Measurements from ENCODE around the gene UGT1A5.
"Not testable (repeated sequence)": the region's sequence is repeated elsewhere in the genome, so short reads cannot be mapped to it uniquely, and the experiment has no call there.

The UGT1A5 gene

DNA sequence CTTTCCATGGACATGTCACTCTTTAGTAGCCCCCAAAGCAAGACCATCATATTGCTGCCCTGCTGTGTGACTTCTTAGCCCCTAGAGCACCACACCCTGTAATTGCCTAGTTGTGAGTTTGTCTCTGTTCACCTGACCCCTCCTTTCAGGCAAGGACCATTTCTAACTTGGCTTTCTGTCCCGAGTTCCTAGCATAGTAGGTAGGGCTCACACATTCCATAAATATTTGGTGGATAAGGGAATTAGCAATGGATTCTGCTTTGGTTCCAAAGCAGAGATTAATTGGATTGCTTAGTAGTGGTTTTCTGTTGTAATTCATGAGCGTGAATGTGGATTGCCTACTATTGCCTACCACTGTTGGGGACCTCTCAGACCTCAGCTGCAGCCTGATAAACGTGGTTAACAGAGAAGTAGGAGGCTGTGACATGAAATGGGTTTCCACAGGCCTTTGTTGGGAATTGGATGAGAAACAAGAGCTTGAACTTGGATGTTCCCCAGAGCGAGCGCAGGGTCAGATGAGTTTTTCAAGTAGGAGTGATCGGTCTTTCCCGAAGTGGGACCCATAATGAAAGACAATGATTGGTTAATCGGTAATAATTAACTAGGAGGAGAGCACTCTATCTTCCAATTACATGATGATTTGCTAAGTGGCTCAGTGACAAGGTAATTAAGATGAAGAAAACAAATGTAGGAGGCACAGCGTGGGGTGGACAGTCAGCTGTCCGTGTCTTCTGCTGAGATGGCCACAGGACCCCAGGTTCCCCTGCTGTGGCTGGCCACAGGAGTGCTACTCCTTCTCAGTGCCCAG, 34.0 kb downstream of the UGT1A5 start:
- DNase-seq (ENCODE audit: low read depth) = no peak

DNA sequence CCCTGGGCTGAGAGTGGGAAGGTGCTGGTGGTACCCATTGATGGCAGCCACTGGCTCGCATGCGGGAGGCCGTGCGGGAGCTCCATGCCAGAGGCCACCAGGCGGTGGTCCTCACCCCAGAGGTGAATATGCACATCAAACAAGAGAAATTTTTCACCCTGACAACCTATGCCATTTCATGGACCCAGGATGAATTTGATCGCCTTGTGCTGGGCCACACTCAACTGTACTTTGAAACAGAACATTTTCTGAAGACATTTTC, 34.5 kb downstream of the UGT1A5 start:
- DNase-seq (ENCODE audit: low read depth) = no peak

DNA sequence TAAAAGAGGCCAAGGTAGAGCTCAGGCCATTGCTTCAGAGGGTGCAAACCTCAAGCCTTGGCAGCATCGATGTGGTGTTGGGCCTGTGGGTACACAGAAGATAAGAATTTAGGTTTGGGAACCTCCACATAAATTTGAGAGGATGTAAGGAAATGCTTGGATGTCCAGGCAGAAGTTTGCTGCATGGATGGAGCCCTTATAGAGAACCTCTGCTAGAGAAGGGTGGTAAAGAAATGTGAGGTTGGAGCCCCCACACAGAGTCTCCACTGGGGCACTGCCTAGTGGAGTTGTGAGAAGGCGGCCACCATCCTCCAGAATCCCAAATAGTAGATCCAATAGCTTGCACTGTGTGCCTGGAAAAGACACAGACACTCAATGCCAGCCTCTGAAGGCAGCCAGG, 38.0 kb downstream of the UGT1A5 start:
- DNase-seq (ENCODE audit: low read depth) = not testable (repeated sequence)

- DNase-seq (ENCODE audit: low read depth) = not testable (repeated sequence)
Observed at GRCh38 chr2:233751212-233752009, 38.7 kb downstream of the UGT1A5 start.

DNA sequence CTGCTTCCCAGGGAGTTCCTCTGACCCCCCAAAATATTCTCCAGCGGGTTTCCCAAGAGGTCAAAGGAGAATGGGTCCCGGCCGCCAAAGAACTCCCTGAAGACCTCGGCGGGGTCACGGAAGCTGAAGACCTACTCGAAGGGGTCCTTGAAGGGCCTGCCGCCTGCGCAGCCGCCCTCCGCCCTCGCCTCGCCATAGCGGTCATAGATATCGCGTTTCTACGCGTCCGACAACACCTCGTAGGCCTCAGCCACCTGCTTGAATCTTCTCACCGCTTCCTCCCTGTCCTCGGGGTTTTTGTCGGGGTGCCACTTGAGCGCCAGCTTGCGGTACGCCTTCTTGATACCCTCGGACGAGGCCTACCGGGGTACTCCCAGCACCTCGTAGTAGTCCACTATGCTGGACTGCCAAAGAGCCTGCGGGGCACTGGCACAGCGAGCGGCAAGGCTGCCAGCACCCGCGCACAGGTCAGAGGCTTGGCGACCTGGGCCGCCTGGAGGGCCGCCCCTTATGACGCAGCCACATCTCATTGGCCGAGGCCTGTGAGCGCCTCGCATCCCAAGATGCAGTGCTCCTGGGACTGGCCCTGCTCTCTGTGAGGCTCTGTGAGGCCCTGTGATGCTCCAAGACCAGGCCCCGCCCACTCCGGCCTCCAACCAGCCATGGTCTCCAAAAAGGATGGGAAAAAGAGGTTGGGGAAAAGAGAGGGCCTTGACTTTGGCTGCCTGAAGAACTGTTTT, 42.3 kb downstream of the UGT1A5 start:
- no peak for DNase-seq (ENCODE audit: low read depth)

DNA sequence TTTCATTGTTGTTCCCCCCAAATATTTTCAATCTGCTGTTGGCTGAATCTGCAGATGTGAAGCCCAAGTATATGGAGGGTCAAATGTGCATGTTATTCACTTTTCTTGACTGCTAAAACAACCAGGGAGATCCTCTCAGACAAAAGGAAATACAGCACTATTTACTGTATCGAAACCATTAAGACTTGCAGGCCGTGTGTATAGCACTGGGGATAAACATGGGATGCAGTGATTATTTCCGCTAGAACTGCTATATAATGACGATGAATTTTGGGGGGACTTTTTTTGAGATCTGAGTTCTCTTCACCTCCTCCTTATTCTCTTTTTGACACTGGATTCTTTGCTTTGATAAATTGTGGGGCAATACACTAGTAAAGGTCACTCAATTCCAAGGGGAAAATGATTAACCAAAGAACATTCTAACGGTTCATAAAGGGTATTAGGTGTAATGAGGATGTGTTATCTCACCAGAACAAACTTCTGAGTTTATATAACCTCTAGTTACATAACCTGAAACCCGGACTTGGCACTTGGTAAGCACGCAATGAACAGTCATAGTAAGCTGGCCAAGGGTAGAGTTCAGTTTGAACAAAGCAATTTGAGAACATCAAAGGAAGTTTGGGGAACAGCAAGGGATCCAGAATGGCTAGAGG, 43.8 kb downstream of the UGT1A5 start:
- no peak for DNase-seq (ENCODE audit: low read depth)

- DNase-seq (ENCODE audit: low read depth) = no peak
Observed at GRCh38 chr2:233758141-233758540, 45.4 kb downstream of the UGT1A5 start.

- no peak for DNase-seq (ENCODE audit: low read depth)
Observed at GRCh38 chr2:233758849-233759248, 46.1 kb downstream of the UGT1A5 start.

DNA sequence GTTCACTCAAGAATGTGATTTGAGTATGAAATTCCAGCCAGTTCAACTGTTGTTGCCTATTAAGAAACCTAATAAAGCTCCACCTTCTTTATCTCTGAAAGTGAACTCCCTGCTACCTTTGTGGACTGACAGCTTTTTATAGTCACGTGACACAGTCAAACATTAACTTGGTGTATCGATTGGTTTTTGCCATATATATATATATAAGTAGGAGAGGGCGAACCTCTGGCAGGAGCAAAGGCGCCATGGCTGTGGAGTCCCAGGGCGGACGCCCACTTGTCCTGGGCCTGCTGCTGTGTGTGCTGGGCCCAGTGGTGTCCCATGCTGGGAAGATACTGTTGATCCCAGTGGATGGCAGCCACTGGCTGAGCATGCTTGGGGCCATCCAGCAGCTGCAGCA, 47.3 kb downstream of the UGT1A5 start, which contains the start of gene UGT1A1:
Gene UGT1A1, plus strand, starts transcription at position 228 of the 400 bp plus-strand sequence. Its CDS starts 18 bp downstream, at position 246.
- DNase-seq (ENCODE audit: low read depth) = no peak

- DNase-seq (ENCODE audit: low read depth) = no peak
Observed at GRCh38 chr2:233761040-233761769, 48.5 kb downstream of the UGT1A5 start.

DNA sequence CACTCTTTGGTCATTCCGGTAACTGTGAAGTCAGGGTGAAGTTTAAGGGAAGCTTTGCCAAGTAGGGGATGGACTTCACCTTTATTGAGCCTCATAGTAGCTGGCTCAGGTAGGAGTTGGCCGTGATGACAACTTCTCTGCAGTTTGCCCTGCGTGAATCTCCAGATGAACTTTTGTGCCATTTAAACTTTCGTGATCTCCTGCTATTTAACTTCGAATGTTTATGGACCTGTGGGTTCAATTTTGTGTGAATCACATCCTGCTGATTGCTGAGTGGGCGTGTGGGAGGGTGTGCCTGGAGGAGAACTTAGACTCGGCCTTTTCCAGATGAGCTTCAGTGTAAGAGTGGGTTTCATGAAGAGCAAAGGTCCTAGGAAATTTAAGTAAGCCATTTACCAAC, 51.6 kb downstream of the UGT1A5 start:
- no peak for DNase-seq (ENCODE audit: low read depth)

- DNase-seq (ENCODE audit: low read depth) = no peak
Observed at GRCh38 chr2:233764761-233765160, 52.1 kb downstream of the UGT1A5 start.

DNA sequence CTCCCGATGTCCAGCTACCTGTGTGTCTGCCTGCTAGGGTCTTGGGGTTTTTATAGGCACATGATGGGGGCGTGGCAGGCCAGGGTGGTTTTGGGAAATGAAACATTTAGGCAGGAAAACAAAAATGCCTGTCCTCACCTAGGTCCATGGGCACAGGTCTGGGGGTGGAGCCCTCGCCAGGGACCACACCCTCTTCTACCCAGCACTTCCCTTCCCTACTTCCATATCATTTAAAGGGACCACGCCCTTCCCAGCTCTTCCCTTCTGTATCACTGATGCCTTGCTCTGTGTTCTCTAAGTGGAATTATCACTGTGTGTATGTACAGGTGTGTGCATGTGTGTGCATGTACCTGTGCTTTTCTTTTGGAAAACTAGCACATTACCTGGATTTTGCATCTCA, 53.7 kb downstream of the UGT1A5 start:
- DNase-seq (ENCODE audit: low read depth) = no peak

GRCh38 chr2:233768076-233768475, 55.4 kb downstream of the UGT1A5 start:
- DNase-seq (ENCODE audit: low read depth) = no peak

DNA sequence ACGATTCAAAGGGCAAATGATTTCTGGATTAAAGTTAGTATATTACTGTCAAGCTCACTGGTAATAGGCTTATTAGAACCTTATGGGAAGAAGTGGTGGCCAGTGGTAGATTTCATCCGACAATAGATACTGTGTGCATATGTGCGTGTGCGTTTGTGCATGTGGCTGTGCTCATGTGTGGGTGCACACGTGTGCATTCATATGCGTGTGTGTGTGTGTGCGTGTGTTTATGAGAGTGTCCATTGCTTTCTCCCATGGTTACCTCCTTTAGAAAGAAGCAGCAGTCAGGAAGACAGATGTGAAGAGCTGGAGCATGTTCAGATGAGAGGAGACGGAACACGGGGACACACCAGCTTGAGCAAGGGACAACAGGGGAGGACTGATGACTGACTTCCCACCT, 56.6 kb downstream of the UGT1A5 start:
- DNase-seq (ENCODE audit: low read depth) = no peak

GRCh38 chr2:233772153-233772552, 59.4 kb downstream of the UGT1A5 start:
- DNase-seq (ENCODE audit: low read depth) = no peak

- DNase-seq (ENCODE audit: low read depth) = no peak
Observed at GRCh38 chr2:233772583-233772982, 59.9 kb downstream of the UGT1A5 start.

DNA sequence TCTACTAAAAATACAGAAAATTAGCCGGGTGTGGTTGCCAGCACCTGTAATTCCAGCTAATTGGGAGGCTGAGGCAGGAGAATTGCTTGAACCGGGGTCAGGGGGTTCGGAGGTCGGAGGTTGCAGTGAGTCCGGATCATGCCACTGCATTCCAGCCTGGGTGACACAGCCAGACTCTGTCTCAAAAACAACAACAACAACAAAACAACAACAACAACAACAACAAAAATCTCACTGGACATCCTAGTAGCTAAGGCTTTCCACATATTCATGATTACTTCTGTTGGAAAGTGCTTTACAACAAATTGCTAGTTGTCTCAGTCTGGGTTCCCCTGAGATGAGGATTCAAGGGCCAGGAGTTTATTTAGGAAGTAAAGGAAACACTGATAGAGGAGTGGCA, 61.1 kb downstream of the UGT1A5 start:
- no peak for DNase-seq (ENCODE audit: low read depth)

GRCh38 chr2:233775414-233775813, 62.7 kb downstream of the UGT1A5 start:
- DNase-seq (ENCODE audit: low read depth) = no peak

- no peak for DNase-seq (ENCODE audit: low read depth)
Observed at GRCh38 chr2:233778030-233778429, 65.3 kb downstream of the UGT1A5 start, which contains the start of gene MROH2A. TSS of gene MROH2A (plus strand) at chr2:233778330. CDS start at chr2:233779359, 1,029 bp downstream.

- no peak for DNase-seq (ENCODE audit: low read depth)
Observed at GRCh38 chr2:233779722-233780121, 67.0 kb downstream of the UGT1A5 start.

Data from stimulated activated CD8-positive, alpha-beta memory T cell treated with anti-CD3 and anti-CD28 coated beads, Interleukin-15, amount 100 ng/mL, for 24 hours (primary cell).